Measurements from ENCODE around the gene GPBAR1. TPM values are rescaled to one million over a fixed set of nuclear protein-coding genes. Genes with fewer than 3 reads are reported as not detected.
"Not testable (repeated sequence)": the region's sequence is repeated elsewhere in the genome, so short reads cannot be mapped to it uniquely, and the experiment has no call there.

Gene GPBAR1
- total RNA-seq, 1 donor from 2014 or later = 0.65 TPM

DNA sequence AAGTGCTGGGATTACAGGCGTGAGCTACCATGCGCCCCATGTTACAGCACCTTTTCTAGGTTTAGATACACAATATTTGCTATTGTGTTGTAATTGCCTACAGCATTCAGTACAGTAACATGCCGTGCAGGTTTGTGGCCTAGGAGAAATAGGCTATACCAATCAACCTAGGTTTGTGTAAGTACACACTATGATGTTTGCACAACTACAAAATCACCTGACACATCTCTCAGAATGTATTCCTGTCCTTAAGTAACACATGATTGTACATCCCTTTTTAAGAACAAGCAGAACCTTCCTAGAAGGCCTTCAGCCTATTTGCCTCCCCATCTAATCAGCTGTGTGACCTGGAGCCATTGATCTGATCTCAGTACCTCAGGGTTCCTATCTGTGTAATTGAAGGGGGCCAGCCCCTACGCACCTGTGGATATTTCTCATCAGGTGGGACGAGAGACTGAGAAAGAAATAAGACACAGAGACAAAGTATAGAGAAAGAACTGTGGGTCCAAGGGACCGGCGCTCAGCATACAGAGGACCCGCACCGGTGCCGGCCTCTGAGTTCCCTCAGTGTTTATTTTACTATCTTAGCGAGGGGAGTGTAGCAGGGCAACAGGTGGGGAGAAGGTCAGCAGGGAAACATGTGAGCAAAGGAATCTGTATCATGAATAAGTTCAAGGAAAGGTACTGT, 50.2 kb downstream of the GPBAR1 start:
- DNase-seq (ENCODE audit: low read depth) = no peak

DNA sequence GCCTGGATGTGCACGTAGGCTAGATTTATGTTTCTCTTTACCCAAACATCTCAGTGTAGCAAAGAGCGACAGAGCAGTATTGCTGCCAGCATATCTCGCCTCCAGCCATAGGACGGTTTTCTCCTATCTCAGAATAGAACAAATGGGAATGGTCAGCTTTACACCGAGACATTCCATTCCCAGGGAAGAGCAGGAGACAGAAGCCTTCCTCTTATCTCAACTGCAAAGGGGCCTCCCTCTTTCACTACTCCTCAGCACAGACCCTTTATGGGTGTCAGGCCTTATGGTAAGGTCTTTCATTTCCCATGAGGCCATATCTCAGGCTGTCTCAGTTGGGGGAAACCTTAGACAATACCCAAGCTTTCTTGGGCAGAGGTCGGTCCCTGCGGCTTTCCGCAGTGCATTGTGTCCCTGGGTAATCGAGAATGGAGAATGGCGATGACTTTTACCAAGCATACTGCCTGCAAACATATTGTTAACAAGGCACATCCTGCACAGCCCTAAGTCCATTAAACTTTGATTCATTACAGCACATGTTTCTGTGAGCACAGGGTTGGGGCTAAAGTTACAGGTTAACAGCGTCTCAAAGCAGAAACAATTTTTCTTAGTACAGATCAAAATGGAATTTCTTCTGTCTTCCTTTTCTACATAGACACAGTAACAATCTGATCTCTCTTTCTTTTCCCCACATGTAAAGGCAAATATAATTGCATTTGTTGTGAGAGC, 50.9 kb downstream of the GPBAR1 start:
- not testable (repeated sequence) for DNase-seq (ENCODE audit: low read depth)

DNA sequence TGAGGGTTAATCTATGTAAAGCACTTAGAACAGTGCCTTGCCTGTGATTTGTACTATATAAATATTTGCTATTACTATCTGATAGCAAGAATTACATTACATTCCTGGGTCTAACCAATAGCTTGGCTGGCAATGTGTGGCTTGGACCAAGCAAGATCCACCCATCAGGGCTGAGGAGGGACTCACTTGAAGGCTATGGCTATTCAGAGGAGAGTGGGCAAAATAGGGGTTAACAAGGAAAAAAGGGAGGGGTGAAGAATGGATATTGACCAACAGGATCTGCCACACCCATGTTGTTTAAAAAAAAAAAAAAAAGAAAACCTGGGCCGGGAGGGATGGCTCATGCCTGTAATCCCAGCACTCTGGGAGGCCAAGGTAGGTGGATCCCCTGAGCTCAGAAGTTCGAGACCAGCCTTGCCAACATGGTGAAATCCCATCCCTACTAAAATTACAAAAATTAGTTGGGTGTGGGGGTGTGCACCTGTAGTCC, 51.5 kb downstream of the GPBAR1 start:
- DNase-seq (ENCODE audit: low read depth) = no peak

DNA sequence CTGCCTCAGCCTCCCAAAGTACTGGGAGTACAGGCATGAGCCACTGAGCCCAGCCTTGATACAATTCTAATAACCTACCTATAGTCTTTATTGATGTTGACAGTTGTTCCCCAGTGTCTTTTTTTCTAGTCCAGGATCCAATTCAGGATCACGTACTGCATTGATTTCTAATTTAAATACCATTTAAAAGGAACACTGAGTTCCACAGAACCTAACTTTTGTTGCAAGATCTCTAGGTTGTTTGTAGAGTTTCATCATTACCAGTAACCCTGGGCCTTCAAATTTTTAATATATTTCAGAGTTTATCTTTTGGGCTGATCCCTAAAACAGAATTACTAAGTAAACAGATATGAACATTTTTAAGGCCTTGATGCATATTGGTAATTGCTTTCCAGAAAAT, 52.5 kb downstream of the GPBAR1 start:
- no peak for DNase-seq (ENCODE audit: low read depth)

Other genes with a start within 250 kb of the GPBAR1 start
- not detected in 2 replicates for gene RUFY4, start 191.8 kb upstream of the GPBAR1 start, total RNA-seq
- gene CXCR2, start 135.0 kb upstream of the GPBAR1 start, total RNA-seq = not detected in 2 replicates
- gene CXCR1, start 94.1 kb upstream of the GPBAR1 start, total RNA-seq = not detected in 2 replicates
- 374 and 520 TPM in 2 replicates for gene ARPC2, start 43.8 kb upstream of the GPBAR1 start, total RNA-seq
- 144 and 167 TPM in 2 replicates for gene AAMP, start 9.1 kb downstream of the GPBAR1 start, total RNA-seq
- gene PNKD, start 9.5 kb downstream of the GPBAR1 start, total RNA-seq = 37.2 and 74.1 TPM in 2 replicates
- 165 and 404 TPM in 2 replicates for gene TMBIM1, start 31.5 kb downstream of the GPBAR1 start, total RNA-seq
- 0.65 TPM in 1 of 2 replicates, not detected in the other for gene CATIP, start 95.8 kb downstream of the GPBAR1 start, total RNA-seq
- gene SLC11A1, start 121.3 kb downstream of the GPBAR1 start, total RNA-seq = 0.05 TPM in 1 of 2 replicates, not detected in the other
- gene CTDSP1, start 138.9 kb downstream of the GPBAR1 start, total RNA-seq = 23.4 and 65.2 TPM in 2 replicates
- gene VIL1, start 158.1 kb downstream of the GPBAR1 start, total RNA-seq = 0.05 TPM in 1 of 2 replicates, not detected in the other

Measured in renal cortical epithelial cell (primary cell).